COR-L47 (cell line): ENCODE data around the gene CALU.

Source experiments
- DNase-seq: peaks from one replicate; lab custom pipeline; 2025; lab: John Stamatoyannopoulos, UW

The CALU gene

GRCh38 chr7:128747327-128748079 lies 8.3 kb downstream of the CALU start:
- DNase-seq, result no peak

GRCh38 chr7:128752251-128752650 lies 13.1 kb downstream of the CALU start:
- no peak for DNase-seq

GRCh38 chr7:128755075-128755818 lies 16.1 kb downstream of the CALU start:
- no peak for DNase-seq

- DNase-seq, result no peak
Measured at GRCh38 chr7:128755819-128756476, 16.8 kb downstream of the CALU start.

- no peak for DNase-seq
Measured at GRCh38 chr7:128757203-128757602, 18.0 kb downstream of the CALU start.

- no peak for DNase-seq
Measured at GRCh38 chr7:128758553-128758952, 19.4 kb downstream of the CALU start.

- no peak for DNase-seq
Measured at GRCh38 chr7:128759242-128759641, 20.1 kb downstream of the CALU start.

GRCh38 chr7:128763541-128763940 lies 24.4 kb downstream of the CALU start:
- no peak for DNase-seq

GRCh38 chr7:128767475-128768110 lies 28.4 kb downstream of the CALU start:
- DNase-seq, result no peak

- DNase-seq, result no peak
Measured at GRCh38 chr7:128770233-128770632, 31.1 kb downstream of the CALU start.

- DNase-seq, result no peak
Measured at GRCh38 chr7:128773604-128774003, 34.4 kb downstream of the CALU start.

- no peak for DNase-seq
Measured at GRCh38 chr7:128774029-128774689, 35.0 kb downstream of the CALU start.

- no peak for DNase-seq
Measured at GRCh38 chr7:128774921-128775320, 35.8 kb downstream of the CALU start.

- DNase-seq, result no peak
Measured at GRCh38 chr7:128775744-128776474, 36.8 kb downstream of the CALU start, which contains the start of gene OPN1SW. Gene OPN1SW (minus strand): TSS chr7:128775794. CDS start chr7:128775781, 13 bp downstream.

GRCh38 chr7:128777156-128778123 lies 38.3 kb downstream of the CALU start:
- DNase-seq, result no peak

GRCh38 chr7:128778946-128779345 lies 39.8 kb downstream of the CALU start:
- DNase-seq, result no peak

GRCh38 chr7:128781126-128781525 lies 42.0 kb downstream of the CALU start:
- no peak for DNase-seq

- DNase-seq, result no peak
Measured at GRCh38 chr7:128781851-128782250, 42.7 kb downstream of the CALU start.

GRCh38 chr7:128783143-128783861 lies 44.1 kb downstream of the CALU start:
- DNase-seq, result no peak
